GM18867 (cell line): ENCODE measurements around the gene DNASE2.
A peak's percentile ranks its signal among the peaks of the same experiment; 100 is the strongest.

Source experiments
- ATAC-seq: cut with Tn5 transposase; IDR thresholded peaks from one replicate; pipeline ENCODE4 v1.9.1; 2021; ENCODE audit warnings: mild to moderate bottlenecking, moderate library complexity; ENCODE audit not compliant: unreplicated experiment

Gene DNASE2

GRCh38 chr19:12886969-12887747, 5.9 kb upstream of the DNASE2 start, which contains the start of gene KLF1:
Gene KLF1, minus strand, starts transcription at chr19:12887201. Its CDS starts 61 bp downstream, at chr19:12887140.
- no peak for ATAC-seq

GRCh38 chr19:12886651-12886968, 5.4 kb upstream of the DNASE2 start:
- no peak for ATAC-seq

- ATAC-seq, result no peak
Measured at GRCh38 chr19:12885749-12886650, 4.8 kb upstream of the DNASE2 start.

GRCh38 chr19:12884926-12885748, 3.9 kb upstream of the DNASE2 start:
- ATAC-seq, result peak; percentile 36

- ATAC-seq, result no peak
Measured at GRCh38 chr19:12884627-12884925, 3.3 kb upstream of the DNASE2 start.

- ATAC-seq, result no peak
Measured at GRCh38 chr19:12884202-12884601, 3.0 kb upstream of the DNASE2 start.

GRCh38 chr19:12882589-12882988, 1.3 kb upstream of the DNASE2 start:
- ATAC-seq, result no peak

- peak; percentile 8 for ATAC-seq
Measured at GRCh38 chr19:12880551-12881171, 588 bp downstream of the DNASE2 start.

- no peak for ATAC-seq
Measured at GRCh38 chr19:12875086-12875485, 6.2 kb downstream of the DNASE2 start.

GRCh38 chr19:12873891-12874745, 7.1 kb downstream of the DNASE2 start:
- ATAC-seq, result no peak

GRCh38 chr19:12872941-12873890, 8.0 kb downstream of the DNASE2 start:
- peak; percentile 43 for ATAC-seq

GRCh38 chr19:12872255-12872654, 9.0 kb downstream of the DNASE2 start:
- no peak for ATAC-seq

- no peak for ATAC-seq
Measured at GRCh38 chr19:12871681-12872080, 9.6 kb downstream of the DNASE2 start.

- no peak for ATAC-seq
Measured at GRCh38 chr19:12868540-12869112, 12.6 kb downstream of the DNASE2 start.

GRCh38 chr19:12867120-12868099, 13.8 kb downstream of the DNASE2 start:
- no peak for ATAC-seq

- ATAC-seq, result no peak
Measured at GRCh38 chr19:12866416-12867119, 14.7 kb downstream of the DNASE2 start.
